ENCODE measurements around the gene NUDT8.

NUDT8 gene

DNA sequence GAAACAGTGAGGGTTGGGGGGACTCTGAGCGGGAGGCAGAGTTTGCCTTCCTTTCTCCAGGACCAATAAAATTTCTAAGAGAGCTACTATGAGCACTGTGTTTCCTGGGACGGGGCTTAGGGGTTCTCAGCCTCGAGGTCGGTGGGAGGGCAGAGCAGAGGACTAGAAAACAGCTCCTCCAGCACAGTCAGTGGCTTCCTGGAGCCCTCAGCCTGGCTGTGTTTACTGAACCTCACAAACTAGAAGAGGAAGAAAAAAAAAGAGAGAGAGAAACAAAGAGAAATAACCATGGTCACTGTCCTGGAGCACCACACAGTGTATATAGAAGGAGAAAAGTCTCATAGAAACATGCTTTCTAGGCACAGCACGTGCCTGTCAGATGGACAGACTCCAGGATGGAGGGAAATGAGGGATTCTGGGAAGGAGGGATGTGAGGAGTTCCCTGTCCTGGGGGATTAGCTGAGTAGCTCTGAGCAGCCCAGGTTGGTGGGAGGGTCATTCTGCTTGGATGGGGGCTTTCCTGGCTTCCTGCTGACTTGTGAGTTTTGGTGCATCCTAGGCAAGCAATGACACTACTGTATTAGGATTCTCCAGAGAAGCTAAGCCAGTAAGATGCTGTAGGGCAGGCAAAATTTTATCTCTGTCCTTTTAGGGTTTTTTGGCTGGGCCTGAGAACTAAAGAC lies 43.0 kb downstream of the NUDT8 start:
- no peak for DNase-seq

- no peak for DNase-seq
Observed at GRCh38 chr11:67585911-67586310, 43.8 kb downstream of the NUDT8 start.

- no peak for DNase-seq
Observed at GRCh38 chr11:67584881-67585873, 44.6 kb downstream of the NUDT8 start.

DNA sequence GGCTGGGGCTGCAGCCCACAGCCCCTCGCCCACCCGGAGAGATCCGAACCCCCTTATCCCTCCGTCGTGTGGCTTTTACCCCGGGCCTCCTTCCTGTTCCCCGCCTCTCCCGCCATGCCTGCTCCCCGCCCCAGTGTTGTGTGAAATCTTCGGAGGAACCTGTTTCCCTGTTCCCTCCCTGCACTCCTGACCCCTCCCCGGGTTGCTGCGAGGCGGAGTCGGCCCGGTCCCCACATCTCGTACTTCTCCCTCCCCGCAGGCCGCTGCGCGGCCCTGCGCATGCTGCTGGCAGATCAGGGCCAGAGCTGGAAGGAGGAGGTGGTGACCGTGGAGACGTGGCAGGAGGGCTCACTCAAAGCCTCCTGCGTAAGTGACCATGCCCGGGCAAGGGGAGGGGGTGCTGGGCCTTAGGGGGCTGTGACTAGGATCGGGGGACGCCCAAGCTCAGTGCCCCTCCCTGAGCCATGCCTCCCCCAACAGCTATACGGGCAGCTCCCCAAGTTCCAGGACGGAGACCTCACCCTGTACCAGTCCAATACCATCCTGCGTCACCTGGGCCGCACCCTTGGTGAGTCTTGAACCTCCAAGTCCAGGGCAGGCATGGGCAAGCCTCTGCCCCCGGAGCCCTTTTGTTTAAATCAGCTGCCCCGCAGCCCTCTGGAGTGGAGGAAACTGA lies 45.4 kb downstream of the NUDT8 start:
- DNase-seq, result no peak

- peak; percentile 62 for DNase-seq
Observed at GRCh38 chr11:67583247-67584204, 46.2 kb downstream of the NUDT8 start, which contains the start of gene GSTP1. TSS of gene GSTP1 (plus strand) at chr11:67583812. CDS start at chr11:67583844, 32 bp downstream.

DNA sequence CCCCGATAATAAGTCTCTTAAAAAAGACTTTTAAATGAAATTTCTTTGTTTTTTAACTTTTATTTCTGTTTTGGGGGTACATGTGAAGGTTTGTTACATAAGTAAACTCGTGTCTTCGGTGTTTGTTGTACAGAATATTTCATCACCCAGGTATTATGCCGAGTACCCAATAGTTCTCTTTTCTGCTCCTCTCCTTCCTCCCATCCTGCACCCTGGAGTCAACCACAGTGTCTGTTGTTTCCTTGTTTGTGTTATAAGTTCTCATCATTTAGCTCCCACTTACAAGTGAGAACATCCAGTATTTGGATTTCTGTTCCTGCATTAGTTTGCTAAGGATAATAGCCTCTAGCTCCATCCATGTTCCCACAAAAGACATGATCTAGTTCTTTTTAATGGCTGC lies 47.7 kb downstream of the NUDT8 start:
- DNase-seq, result no peak

DNA sequence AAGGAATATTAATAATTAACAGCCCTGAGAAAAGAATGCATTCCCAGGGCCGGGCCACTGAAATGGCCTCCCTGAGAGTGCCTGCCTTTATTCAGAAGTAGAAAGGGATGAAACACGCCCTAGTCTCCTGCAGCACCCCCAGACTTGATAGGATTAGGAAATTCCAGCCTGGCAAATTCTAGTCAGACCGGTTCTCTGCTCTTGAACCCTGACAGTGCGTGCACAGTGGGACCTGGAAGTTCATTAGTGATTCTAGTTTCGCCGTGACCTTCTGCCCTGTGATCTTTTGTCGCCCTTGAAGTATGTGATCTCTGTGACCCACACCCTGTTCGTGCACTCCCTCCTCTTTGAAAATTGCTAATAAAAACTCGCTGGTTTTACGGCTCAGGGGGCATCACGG lies 48.3 kb downstream of the NUDT8 start:
- DNase-seq, result no peak

DNA sequence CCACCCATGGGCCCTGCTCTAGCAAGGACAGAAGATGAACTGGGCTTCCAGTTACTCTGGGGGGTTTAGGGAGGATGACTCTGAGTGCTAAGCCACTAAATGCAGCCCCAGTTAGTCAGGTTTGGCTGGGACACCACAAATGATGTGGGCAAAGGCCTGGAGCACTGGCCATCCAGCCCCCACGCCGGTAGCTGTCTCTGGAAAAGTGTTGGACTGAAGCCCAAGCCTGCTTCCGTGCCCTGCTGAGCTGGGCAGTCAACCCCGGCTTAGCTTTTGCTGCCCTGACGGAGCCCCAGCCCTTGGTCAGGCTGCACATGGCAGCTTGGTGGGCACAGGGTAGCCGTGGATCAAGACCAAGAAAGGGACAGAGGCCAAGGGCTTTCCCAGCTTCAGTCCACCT lies 51.8 kb downstream of the NUDT8 start:
- no peak for DNase-seq

Measured in activated T-cell treated with anti-CD3 and anti-CD28 coated beads for 4 hours (primary cell).